SU-DHL-6 (cell line): ENCODE data around the gene UNC45A.

Source experiments
- H2AFZ ChIP-seq: fragments of 200-600 bp; sonication (generic); 2 replicates; pipeline ENCODE4 v1.6.1; 2014; ENCODE audit warnings: low read depth, mild to moderate bottlenecking, moderate library complexity, mixed read lengths, antibody characterized with exemption, low read length; ENCODE audit not compliant: severe bottlenecking
- H3F3A ChIP-seq: fragments of 200-600 bp; shearing (Covaris generic); 2 replicates; pipeline ENCODE4 v1.6.0; 2016; ENCODE audit warnings: antibody characterized with exemption, mild to moderate bottlenecking; ENCODE audit not compliant: insufficient read depth
- H3K27ac ChIP-seq: fragments of 200-600 bp; sonication (generic); 2 replicates; pipeline ENCODE4 v1.5.1; 2016; ENCODE audit warnings: low read depth, mild to moderate bottlenecking, low read length, moderate library complexity, mixed read lengths
- H3K27me3 ChIP-seq: fragments of 200-600 bp; sonication (generic), shearing (Covaris generic); 2 replicates; pipeline ENCODE4 v1.6.0; 2014; ENCODE audit warnings: mild to moderate bottlenecking, low read length
- H3K36me3 ChIP-seq: fragments of 200-600 bp; sonication (generic); 2 replicates; pipeline ENCODE4 v1.6.1; 2014; ENCODE audit warnings: mild to moderate bottlenecking, low read length, mixed read lengths
- H3K4me2 ChIP-seq: fragments of 300-600, 200-600 bp; shearing (Covaris generic), sonication (generic); 2 replicates; pipeline ENCODE4 v1.6.0; 2014; ENCODE audit warnings: low read length, low read depth, mild to moderate bottlenecking; ENCODE audit not compliant: poor library complexity, severe bottlenecking
- H3K4me3 ChIP-seq: fragments of 200-600 bp; sonication (generic); 2 replicates; pipeline ENCODE4 v1.5.1; 2014; ENCODE audit warnings: antibody characterized with exemption, low read length, mild to moderate bottlenecking, mixed read lengths; ENCODE audit not compliant: insufficient read depth, poor library complexity, severe bottlenecking
- H3K79me2 ChIP-seq: fragments of 200-600 bp; sonication (generic); 2 replicates; pipeline ENCODE4 v1.6.1; 2014; ENCODE audit warnings: mild to moderate bottlenecking, low read length, moderate library complexity; ENCODE audit not compliant: insufficient read depth
- H3K9ac ChIP-seq: fragments of 200-600 bp; sonication (generic); 2 replicates; pipeline ENCODE4 v1.7.0; 2014; ENCODE audit warnings: mild to moderate bottlenecking, low read length
- H3K9me2 ChIP-seq: fragments of 200-600 bp; sonication (generic); replicated peaks from 2 replicates; pipeline ENCODE4 v1.6.1; 2014; ENCODE audit warnings: low read length; ENCODE audit not compliant: insufficient read depth
- H3K9me3 ChIP-seq: fragments of 200-600 bp; sonication (generic); 2 replicates; pipeline ENCODE4 v1.6.1; 2014; ENCODE audit warnings: low read length, mixed read lengths; ENCODE audit not compliant: insufficient read depth
- H4K20me1 ChIP-seq: fragments of 200-600 bp; sonication (generic); 2 replicates; pipeline ENCODE4 v1.6.1; 2014; ENCODE audit warnings: low read depth, mild to moderate bottlenecking, antibody characterized with exemption, low read length, moderate library complexity, mixed read lengths
- EZH2phosphoT487 ChIP-seq: fragments of 200-600 bp; sonication (generic), shearing (Covaris generic); conservative IDR thresholded peaks from 2 replicates; pipeline ENCODE4 v1.6.1; 2018; ENCODE audit warnings: mild to moderate bottlenecking, antibody characterized with exemption, low read length, moderate library complexity, mixed read lengths
- TF ChIP-seq, protein P1 (sequence below): fragments of 200-600 bp; sonication (generic); IDR thresholded peaks from one replicate; pipeline ENCODE4 v1.5.1; 2017; ENCODE audit warnings: antibody characterized with exemption, mild to moderate bottlenecking, low read length, moderate library complexity; ENCODE audit not compliant: insufficient read depth, poor library complexity, severe bottlenecking

UNC45A gene

DNA sequence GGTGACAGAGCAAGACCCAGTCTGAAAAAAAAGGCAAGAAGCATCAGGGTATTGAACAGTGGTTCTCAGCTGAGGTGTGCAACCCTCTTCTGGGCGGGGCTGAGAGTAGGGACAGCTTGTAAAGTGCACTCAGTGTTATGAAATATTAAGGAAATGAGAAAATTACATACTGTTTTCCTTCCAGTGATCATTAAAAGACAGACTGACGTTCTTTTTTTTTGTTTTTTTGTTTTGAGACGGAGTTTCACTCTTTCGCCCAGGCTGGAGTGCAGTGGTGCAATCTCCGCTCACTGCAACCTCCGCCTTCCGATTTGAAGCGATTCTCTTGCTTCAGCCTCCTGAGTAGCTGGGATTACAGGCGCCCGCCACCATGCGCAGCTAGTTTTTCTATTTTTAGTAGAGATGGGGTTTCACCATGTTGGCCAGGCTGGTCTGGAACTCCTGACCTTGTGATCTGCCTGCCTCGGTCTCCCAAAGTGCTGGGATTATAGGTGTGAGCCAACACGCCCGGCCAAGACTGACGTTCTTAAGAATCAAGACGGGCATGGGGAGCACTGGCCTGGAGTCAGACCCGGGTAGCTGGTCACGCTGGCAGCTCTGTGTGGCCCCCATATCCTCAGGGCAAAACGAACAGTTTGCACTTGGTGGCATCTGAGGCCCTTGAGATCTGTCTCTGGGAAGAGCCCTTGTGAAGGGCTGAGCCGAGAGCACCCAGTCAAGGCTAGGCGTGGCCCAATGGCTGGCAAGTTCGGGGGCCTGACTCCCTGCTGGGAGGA is 20.6 kb upstream of the UNC45A start:
- H3K4me2 ChIP-seq = no peak overlapping the region
- no peak overlapping the region for H3K9ac ChIP-seq
- no peaks in the 10 kb centered on the region for H3K79me2 ChIP-seq
- no peak overlapping the region for H3K4me3 ChIP-seq
- TF ChIP-seq, protein P1, sequence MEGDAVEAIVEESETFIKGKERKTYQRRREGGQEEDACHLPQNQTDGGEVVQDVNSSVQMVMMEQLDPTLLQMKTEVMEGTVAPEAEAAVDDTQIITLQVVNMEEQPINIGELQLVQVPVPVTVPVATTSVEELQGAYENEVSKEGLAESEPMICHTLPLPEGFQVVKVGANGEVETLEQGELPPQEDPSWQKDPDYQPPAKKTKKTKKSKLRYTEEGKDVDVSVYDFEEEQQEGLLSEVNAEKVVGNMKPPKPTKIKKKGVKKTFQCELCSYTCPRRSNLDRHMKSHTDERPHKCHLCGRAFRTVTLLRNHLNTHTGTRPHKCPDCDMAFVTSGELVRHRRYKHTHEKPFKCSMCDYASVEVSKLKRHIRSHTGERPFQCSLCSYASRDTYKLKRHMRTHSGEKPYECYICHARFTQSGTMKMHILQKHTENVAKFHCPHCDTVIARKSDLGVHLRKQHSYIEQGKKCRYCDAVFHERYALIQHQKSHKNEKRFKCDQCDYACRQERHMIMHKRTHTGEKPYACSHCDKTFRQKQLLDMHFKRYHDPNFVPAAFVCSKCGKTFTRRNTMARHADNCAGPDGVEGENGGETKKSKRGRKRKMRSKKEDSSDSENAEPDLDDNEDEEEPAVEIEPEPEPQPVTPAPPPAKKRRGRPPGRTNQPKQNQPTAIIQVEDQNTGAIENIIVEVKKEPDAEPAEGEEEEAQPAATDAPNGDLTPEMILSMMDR = no peak
- no peak for TF ChIP-seq EZH2phosphoT487
- H3K27ac ChIP-seq = no peak overlapping the region
- no peaks in the 10 kb centered on the region for H3K36me3 ChIP-seq
- H3K9me2 ChIP-seq = no peaks in the 10 kb centered on the region
- no peaks in the 10 kb centered on the region for H4K20me1 ChIP-seq
- no peaks in the 10 kb centered on the region for H3K27me3 ChIP-seq
- H3K9me3 ChIP-seq = no peaks in the 10 kb centered on the region
- H3F3A ChIP-seq = no peaks in the 10 kb centered on the region
- H2AFZ ChIP-seq = no peak overlapping the region

DNA sequence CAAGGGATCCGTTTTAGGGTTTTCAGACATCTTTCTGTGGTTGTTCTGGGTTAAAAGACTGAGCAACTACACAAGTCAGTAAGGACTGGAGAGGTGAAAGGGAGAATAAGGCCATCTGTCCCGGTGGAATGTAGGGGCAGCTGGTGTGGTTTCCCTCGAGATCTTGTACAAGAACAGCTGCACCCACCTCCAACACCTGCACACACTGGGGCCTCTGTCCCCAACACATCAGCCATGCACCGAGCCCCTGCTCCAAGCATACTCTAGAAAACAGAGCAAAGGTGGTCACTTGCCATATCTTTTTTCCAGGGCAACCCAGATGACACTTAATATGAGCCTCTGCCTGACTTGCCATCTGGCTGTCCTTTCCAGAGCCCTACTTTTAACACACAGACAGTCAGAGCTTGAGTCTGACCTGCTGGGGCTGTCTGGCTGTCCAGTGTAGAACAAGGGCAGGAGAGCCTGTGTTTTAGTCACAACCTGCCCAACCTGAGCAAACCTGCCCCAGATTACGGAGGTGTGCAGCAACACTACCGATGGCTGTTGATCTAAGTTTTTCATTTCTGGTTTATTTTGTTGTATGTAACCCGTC is 19.8 kb upstream of the UNC45A start:
- Histone ChIP-seq H3K79me2 (no peaks in the 10 kb centered on the region), H3K4me2 (no peak overlapping the region), H3F3A (no peaks in the 10 kb centered on the region), H3K9me3 (no peaks in the 10 kb centered on the region), H3K36me3 (no peaks in the 10 kb centered on the region), H3K27me3 (no peaks in the 10 kb centered on the region), H3K4me3 (no peak overlapping the region), H2AFZ (no peak overlapping the region), H3K9me2 (no peaks in the 10 kb centered on the region), H3K9ac (no peak overlapping the region), H4K20me1 (no peaks in the 10 kb centered on the region), H3K27ac (no peak overlapping the region)
- no peak for TF ChIP-seq EZH2phosphoT487
- TF ChIP-seq, protein P1 = no peak

DNA sequence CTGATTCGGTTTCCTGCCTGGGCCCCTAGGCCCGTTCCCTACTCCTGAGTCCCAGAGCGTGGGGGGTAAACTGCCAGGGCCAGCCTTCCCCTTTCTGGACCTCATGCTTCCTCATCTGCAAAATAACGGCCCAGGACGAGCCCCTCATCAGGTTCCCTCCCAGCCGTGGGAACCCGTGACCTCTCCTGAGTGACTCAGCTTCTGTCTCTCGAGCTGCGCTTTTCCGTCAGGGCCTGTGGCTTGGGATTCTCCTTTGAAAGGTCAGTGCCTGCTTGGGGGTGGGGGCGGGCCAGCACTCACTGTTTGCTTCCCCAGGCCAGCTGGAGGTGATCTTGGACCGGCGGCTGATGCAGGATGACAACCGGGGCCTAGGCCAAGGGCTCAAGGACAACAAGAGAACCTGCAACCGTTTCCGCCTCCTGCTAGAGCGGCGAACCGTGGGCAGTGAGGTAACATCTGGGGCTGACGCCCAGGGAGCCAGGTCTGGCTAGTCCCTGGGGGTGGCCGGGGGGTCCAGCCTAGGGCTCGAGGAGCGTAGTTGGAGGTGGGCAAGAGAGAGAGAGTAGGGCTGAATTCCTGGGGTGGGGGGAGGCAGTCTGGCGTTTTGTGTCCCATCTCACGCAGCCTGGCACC is 19.2 kb upstream of the UNC45A start:
- Histone ChIP-seq H3K79me2 (no peaks in the 10 kb centered on the region), H3K4me3 (no peak overlapping the region), H3K36me3 (no peaks in the 10 kb centered on the region), H3K4me2 (no peak overlapping the region), H3K9me2 (no peaks in the 10 kb centered on the region), H3K9ac (no peak overlapping the region), H3F3A (no peaks in the 10 kb centered on the region), H2AFZ (no peak overlapping the region), H4K20me1 (no peaks in the 10 kb centered on the region), H3K9me3 (no peaks in the 10 kb centered on the region), H3K27me3 (no peaks in the 10 kb centered on the region), H3K27ac (no peak overlapping the region)
- no peak for TF ChIP-seq EZH2phosphoT487
- TF ChIP-seq, protein P1 = no peak
